Brain pericyte (primary cell): ENCODE measurements around the gene TLCD1.
"Not testable (repeated sequence)": the region's sequence is repeated elsewhere in the genome, so short reads cannot be mapped to it uniquely, and the experiment has no call there.

ENCODE experiments used
- DNase-seq: peaks from one replicate; pipeline ENCODE4 v3.0.0-alpha.2; 2012; ENCODE audit warnings: low read depth, low spot score

TLCD1 gene

GRCh38 chr17:28747051-28747691 lies 21.1 kb upstream of the TLCD1 start:
- no peak for DNase-seq

GRCh38 chr17:28746611-28747050 lies 20.6 kb upstream of the TLCD1 start:
- no peak for DNase-seq

GRCh38 chr17:28745786-28746411 lies 19.9 kb upstream of the TLCD1 start:
- no peak for DNase-seq

- DNase-seq = no peak
These were observed 19.1 kb upstream of the TLCD1 start for GRCh38 chr17:28744972-28745785.

GRCh38 chr17:28744104-28744971 lies 18.3 kb upstream of the TLCD1 start:
- DNase-seq = no peak

- DNase-seq = peak; percentile 79
These were observed 17.4 kb upstream of the TLCD1 start, which contains the start of gene TRAF4 for GRCh38 chr17:28743243-28744103. TRAF4 (plus strand) TSS chr17:28744011; CDS start chr17:28744113, 102 bp downstream.

- DNase-seq = no peak
These were observed 15.6 kb upstream of the TLCD1 start for GRCh38 chr17:28741358-28742349.

- DNase-seq = no peak
These were observed 14.6 kb upstream of the TLCD1 start for GRCh38 chr17:28740406-28741357.

GRCh38 chr17:28738680-28739384 lies 12.8 kb upstream of the TLCD1 start:
- no peak for DNase-seq

GRCh38 chr17:28737770-28738679 lies 12.0 kb upstream of the TLCD1 start:
- DNase-seq = no peak

GRCh38 chr17:28737316-28737715 lies 11.3 kb upstream of the TLCD1 start:
- no peak for DNase-seq

GRCh38 chr17:28735913-28736769 lies 10.1 kb upstream of the TLCD1 start:
- DNase-seq = not testable (repeated sequence)

- no peak for DNase-seq
These were observed 9.2 kb upstream of the TLCD1 start for GRCh38 chr17:28735242-28735722.

- no peak for DNase-seq
These were observed 8.7 kb upstream of the TLCD1 start for GRCh38 chr17:28734712-28735241.

- no peak for DNase-seq
These were observed 7.3 kb upstream of the TLCD1 start for GRCh38 chr17:28733346-28733745.
